Panc1 (cell line): ENCODE results near the gene HMCN2. TPM values are rescaled to one million over a fixed set of nuclear protein-coding genes. Genes with fewer than 3 reads are reported as not detected.

Experiments
- ATAC-seq: fragments of 200-7000 bp; cut with Tn5 transposase; 2 replicates; pipeline ENCODE4 v1.9.1; 2020; ENCODE audit warnings: mild to moderate bottlenecking, moderate library complexity
- BruUV-seq: library from RNA; stranded (reverse); fragments of 400-500 nt; replicated peaks from 2 replicates; lab custom pipeline; 2021; lab: Mats Ljungman, UMichigan
- CTCF ChIA-PET: fragments of 300-600 bp; sonication (Branson Sonifier 250); formaldehyde crosslinking; loops from one replicate; lab custom pipeline; 2022; ENCODE audit warnings: antibody characterized with exemption; lab: Charles Lee
- POLR2A ChIA-PET: fragments of 300-600 bp; sonication (Branson Sonifier 250); formaldehyde crosslinking; loops from one replicate; lab custom pipeline; 2022; ENCODE audit warnings: antibody characterized with exemption; lab: Charles Lee
- DNase-seq: peaks from one replicate; pipeline ENCODE4 v3.0.0-alpha.2; 2010; ENCODE audit warnings: low read depth, low spot score
- H3K27ac ChIP-seq: 2 replicates; pipeline ENCODE4 v1.5.1; 2011; ENCODE audit warnings: mild to moderate bottlenecking, low read length, inconsistent platforms
- H3K27me3 ChIP-seq: fragments of 200-500 bp; sonication (Bioruptor generic); 2 replicates; pipeline ENCODE4 v1.6.0; 2014; ENCODE audit warnings: low read length, inconsistent platforms; ENCODE audit not compliant: control insufficient read depth, insufficient read depth
- H3K36me3 ChIP-seq: fragments of 200-500 bp; sonication (Bioruptor generic); 2 replicates; pipeline ENCODE4 v1.5.1; 2014; ENCODE audit warnings: inconsistent platforms, mild to moderate bottlenecking, low read length, moderate library complexity; ENCODE audit not compliant: control insufficient read depth, insufficient read depth
- H3K4me1 ChIP-seq: 2 replicates; pipeline ENCODE4 v1.5.1; 2011; ENCODE audit warnings: inconsistent platforms, mild to moderate bottlenecking, low read length, moderate library complexity; ENCODE audit not compliant: control insufficient read depth, insufficient read depth
- H3K4me3 ChIP-seq, 2 experiments: 2 replicates each; pipeline ENCODE4 v1.5.1; 2011 to 2012; ENCODE audit warnings: low read depth in 2 of 2, low read length in 2 of 2, mild to moderate bottlenecking in 2 of 2, inconsistent platforms in 1 of 2, moderate library complexity in 1 of 2
- H3K9me3 ChIP-seq: fragments of 200-500 bp; sonication (Bioruptor generic); 2 replicates; pipeline ENCODE4 v1.5.1; 2014; ENCODE audit warnings: low read depth, mild to moderate bottlenecking, inconsistent platforms, low read length, moderate library complexity; ENCODE audit not compliant: control insufficient read depth, insufficient read depth
- POLR2AphosphoS5 ChIP-seq: IDR thresholded peaks from 2 replicates; pipeline ENCODE4 v1.6.1; 2012; ENCODE audit warnings: mild to moderate bottlenecking, low read depth, low read length, moderate library complexity
- SIN3A ChIP-seq: IDR thresholded peaks from 2 replicates; pipeline ENCODE4 v1.6.1; 2012; ENCODE audit warnings: low read depth, mild to moderate bottlenecking, low read length, moderate library complexity, borderline replicate concordance; ENCODE audit not compliant: insufficient read depth
- in situ Hi-C: cut with HindIII; loops from 2 replicates; pipeline ENCODE4 v1.10.0; 2016; ENCODE audit warnings: low sequenced_read_pairs, low pct_unique_long_range_greater_than_20kb
- intact Hi-C: fragments of 100-400 bp; cut with micrococcal nuclease; formaldehyde crosslinking; loops from one replicate; pipeline ENCODE4 v1.10.0; 2022; ENCODE audit not compliant: unreplicated experiment
- total RNA-seq: library from RNA; stranded (reverse); gene quantifications from one replicate; pipeline ENCODE4 v1.2.1, GENCODE V29; 2021; ENCODE audit not compliant: unreplicated experiment
- TF ChIP-seq, protein P1 (sequence below), 2 experiments: IDR thresholded peaks; 2 replicates each; pipeline ENCODE4 v1.6.1; 2011 to 2012; ENCODE audit warnings: low read depth in 2 of 2, control low read depth in 1 of 2, low read length in 1 of 2, mild to moderate bottlenecking in 1 of 2, moderate library complexity in 1 of 2; ENCODE audit not compliant: insufficient read depth in 1 of 2
- TF ChIP-seq, protein P2 (sequence below): fragments of 450-650 bp; IDR thresholded peaks from 2 replicates; pipeline ENCODE4 v1.5.1; 2017; ENCODE audit warnings: mild to moderate bottlenecking

The HMCN2 gene
- total RNA-seq, 1 experiment from 2014 or later, result 0.05 TPM

DNA sequence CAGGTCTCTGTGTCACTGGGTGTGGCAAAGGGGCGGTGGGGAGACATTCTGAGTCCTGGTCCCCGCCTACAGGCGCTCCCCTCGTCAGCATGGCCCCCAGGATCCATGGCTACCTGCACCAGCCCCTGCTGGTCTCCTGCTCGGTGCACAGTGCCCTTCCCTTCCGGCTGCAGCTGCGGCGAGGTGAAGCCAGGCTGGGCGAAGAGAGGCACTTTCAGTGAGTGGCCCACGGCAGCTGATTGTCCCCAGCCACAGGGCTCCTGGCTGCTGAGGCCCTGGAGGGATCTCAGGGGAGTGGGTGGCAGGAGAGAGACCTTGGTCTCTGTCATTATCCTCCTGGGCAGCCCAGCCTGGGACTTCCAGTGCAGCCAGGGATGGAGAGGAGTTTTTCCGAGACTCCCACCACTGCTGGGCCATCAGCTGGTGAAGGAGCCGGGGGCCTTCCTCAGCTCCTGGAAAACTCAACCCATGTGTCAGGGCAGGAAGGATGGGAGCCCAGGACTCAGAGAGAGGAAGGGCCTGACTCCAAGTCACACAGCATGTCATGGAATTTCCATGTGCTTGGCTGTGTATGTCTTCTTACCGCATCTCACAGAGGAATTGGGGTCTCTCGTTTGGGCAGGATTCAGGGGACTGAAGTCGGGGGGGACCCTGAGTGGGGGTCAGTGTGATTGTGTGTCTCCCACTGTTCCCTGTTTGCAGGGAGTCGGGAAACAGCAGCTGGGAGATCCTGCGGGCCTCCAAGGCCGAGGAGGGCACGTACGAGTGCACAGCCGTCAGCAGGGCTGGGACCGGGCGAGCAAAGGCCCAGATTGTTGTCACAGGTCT, 37.4 kb downstream of the HMCN2 start:
- no TSS peak for BruUV-seq
- Histone ChIP-seq H3K4me1 (no peaks in the 10 kb centered on the region), H3K9me3 (no peaks in the 10 kb centered on the region), H3K27me3 (no peaks in the 10 kb centered on the region), H3K4me3 (no peak overlapping the region), H3K36me3 (no peaks in the 10 kb centered on the region), H3K27ac (no peak overlapping the region)
- DNase-seq, result no peak
- intact Hi-C loops (no loop called here), in situ Hi-C loops (no loop called here)
- TF ChIP-seq, protein P1, sequence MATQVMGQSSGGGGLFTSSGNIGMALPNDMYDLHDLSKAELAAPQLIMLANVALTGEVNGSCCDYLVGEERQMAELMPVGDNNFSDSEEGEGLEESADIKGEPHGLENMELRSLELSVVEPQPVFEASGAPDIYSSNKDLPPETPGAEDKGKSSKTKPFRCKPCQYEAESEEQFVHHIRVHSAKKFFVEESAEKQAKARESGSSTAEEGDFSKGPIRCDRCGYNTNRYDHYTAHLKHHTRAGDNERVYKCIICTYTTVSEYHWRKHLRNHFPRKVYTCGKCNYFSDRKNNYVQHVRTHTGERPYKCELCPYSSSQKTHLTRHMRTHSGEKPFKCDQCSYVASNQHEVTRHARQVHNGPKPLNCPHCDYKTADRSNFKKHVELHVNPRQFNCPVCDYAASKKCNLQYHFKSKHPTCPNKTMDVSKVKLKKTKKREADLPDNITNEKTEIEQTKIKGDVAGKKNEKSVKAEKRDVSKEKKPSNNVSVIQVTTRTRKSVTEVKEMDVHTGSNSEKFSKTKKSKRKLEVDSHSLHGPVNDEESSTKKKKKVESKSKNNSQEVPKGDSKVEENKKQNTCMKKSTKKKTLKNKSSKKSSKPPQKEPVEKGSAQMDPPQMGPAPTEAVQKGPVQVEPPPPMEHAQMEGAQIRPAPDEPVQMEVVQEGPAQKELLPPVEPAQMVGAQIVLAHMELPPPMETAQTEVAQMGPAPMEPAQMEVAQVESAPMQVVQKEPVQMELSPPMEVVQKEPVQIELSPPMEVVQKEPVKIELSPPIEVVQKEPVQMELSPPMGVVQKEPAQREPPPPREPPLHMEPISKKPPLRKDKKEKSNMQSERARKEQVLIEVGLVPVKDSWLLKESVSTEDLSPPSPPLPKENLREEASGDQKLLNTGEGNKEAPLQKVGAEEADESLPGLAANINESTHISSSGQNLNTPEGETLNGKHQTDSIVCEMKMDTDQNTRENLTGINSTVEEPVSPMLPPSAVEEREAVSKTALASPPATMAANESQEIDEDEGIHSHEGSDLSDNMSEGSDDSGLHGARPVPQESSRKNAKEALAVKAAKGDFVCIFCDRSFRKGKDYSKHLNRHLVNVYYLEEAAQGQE (IDR thresholded peaks at IDR 0.05; ENCODE audit: insufficient read depth in 1 of 2, low read depth in 2 of 2, low read length in 1 of 2), result no peak
- TF ChIP-seq, protein P2, sequence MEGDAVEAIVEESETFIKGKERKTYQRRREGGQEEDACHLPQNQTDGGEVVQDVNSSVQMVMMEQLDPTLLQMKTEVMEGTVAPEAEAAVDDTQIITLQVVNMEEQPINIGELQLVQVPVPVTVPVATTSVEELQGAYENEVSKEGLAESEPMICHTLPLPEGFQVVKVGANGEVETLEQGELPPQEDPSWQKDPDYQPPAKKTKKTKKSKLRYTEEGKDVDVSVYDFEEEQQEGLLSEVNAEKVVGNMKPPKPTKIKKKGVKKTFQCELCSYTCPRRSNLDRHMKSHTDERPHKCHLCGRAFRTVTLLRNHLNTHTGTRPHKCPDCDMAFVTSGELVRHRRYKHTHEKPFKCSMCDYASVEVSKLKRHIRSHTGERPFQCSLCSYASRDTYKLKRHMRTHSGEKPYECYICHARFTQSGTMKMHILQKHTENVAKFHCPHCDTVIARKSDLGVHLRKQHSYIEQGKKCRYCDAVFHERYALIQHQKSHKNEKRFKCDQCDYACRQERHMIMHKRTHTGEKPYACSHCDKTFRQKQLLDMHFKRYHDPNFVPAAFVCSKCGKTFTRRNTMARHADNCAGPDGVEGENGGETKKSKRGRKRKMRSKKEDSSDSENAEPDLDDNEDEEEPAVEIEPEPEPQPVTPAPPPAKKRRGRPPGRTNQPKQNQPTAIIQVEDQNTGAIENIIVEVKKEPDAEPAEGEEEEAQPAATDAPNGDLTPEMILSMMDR, result no peak
- ChIA-PET CTCF (no interaction called here), POLR2A (no interaction called here)
- ATAC-seq, result no peak

GRCh38 chr9:130303613-130304055, 38.1 kb downstream of the HMCN2 start:
- no peak for TF ChIP-seq POLR2AphosphoS5
- TF ChIP-seq, protein P2, result no peak
- TF ChIP-seq SIN3A, result no peak
- DNase-seq, result no peak
- ChIA-PET CTCF (no interaction called here), POLR2A (no interaction called here)
- Histone ChIP-seq H3K9me3 (no peaks in the 10 kb centered on the region), H3K27ac (no peak overlapping the region), H3K4me1 (no peaks in the 10 kb centered on the region), H3K36me3 (no peaks in the 10 kb centered on the region), H3K27me3 (no peaks in the 10 kb centered on the region), H3K4me3 (no peak overlapping the region)
- in situ Hi-C loops, result no loop called here
- intact Hi-C loops, result no loop called here
- no peak for ATAC-seq
- no TSS peak for BruUV-seq
